Activated T-cell treated with anti-CD3 and anti-CD28 coated beads for 24 hours (primary cell): ENCODE results near the gene RAP1GAP2.

Source experiments
- DNase-seq: peaks from one replicate; pipeline ENCODE4 v3.0.0-alpha.2; 2020; ENCODE audit warnings: low read depth

RAP1GAP2 gene

DNA sequence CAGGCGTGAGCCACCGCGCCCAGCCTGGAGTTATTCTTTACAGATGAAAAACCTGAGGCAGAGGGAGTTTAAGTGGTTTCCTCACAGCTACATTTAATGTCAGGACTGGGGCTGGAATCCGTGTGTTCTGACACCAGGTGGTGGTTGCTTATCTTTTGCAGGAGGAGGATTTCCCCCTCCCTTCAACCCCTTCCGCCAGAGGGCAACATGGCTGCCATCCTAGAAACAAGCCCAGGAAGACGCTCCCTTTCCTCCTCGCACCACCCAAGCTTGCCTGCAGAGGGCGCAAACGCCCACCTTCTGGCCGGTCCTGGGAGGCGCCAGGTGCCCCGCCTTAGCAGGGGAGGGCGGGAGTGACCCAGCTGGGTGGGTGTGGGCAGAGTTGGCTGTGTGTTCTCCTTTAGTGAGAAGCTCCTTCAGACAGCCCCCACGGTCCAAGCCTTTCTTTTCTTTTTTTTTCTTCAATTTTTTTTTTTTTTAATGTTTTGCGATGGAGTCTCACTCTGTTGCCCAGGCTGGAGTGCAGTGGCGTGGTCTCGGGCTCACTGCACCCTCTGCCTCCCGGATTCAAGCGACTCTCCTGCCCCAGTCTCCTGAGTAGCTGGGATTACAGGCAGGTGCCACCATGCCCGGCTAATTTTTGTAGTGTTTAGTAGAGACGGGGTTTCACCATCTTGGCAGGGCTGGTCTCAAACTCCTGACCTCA is 9.9 kb upstream of the RAP1GAP2 start:
- DNase-seq: peak; percentile 88

DNA sequence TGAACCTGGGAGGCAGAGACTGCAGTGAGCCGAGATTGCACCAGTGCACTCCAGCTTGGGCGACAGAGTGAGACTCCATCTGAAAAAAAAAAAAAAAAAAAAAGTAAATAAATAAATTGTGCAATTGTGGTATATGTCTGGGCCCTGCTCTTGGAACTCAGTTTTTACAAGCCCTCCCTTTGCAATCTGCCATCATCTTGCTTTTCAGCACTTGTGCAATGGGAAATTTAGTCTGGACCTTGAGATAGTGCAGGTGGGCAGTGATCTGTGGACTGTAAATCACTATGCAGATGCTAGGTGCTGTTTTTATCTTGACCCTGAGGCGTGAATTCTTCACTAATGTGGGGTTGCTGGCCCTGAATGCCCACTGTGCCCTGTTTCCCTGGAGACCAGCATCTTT is 6.5 kb upstream of the RAP1GAP2 start:
- no peak for DNase-seq

DNA sequence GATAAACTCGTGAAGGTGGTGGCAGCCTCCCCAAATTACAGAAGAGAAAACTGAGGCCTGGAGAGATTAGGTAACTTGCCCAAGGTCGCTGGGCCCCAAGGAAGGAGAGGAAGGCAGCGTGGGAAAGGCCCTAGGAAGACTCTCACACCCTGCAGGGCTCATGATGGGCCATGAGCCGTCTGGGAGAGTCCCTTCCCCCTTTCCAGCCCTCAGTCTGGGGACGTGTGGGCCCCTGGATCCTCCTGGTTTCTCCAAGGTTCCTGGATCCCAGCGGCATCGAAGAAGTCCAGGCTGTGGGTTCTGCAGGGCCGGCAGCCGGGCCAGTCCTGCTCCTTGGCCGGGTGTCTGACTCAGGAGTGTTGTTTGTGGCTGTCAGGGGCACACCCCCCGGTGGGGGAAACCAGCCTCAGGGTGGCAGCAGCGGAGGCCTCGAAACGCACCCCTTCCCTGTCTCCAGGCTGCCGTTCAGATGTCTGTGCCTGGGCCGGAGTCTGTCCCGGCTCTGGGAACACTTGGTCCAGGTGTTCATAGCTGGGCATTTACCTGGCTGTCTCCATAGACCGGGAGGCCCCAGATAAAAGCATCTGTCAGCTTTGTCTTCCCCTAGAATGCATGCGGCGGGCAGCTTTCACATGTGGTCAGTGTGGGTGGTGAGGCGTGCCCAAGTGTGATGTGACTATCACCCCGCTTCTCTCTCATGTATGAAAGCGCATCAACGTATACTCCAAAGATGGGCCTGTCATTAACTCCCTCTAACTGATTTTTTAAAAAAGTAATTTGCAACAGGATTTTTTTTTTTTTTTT is 3.7 kb upstream of the RAP1GAP2 start:
- peak; percentile 53 for DNase-seq

DNA sequence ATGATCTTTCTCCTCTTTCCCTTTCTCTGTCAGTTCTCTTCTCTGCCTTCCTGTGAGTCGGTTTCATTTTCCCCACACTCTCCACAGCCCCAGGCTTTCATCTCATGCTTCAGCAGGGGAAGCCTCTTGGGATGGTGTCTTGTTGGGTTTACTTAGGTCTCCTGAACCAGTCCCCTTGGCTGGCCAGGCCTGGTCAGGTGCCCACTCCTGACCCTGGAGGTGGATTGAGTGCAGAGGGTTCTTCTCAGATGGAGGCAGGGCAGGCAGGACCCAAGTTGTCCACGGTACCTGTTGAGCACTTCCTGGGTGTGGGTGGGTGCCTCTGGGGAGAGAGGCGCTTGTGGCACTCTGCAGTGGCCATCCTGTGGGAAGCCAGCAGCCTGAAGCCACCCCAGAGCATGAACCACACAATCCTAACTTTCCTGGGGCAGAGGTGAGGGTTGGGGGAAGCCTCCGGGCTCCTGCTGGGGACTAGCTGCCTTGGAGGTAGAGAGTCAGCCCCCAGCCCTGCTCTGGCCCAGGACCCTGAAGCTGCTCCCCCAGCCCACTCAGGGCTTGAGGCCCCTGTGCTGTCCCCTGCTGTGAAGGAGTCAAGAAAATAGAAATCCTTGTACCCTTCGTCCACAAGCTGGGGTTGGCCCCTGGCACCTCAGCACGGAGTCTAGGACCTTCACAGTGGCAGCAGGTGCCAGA is 2.0 kb upstream of the RAP1GAP2 start:
- DNase-seq: no peak

DNA sequence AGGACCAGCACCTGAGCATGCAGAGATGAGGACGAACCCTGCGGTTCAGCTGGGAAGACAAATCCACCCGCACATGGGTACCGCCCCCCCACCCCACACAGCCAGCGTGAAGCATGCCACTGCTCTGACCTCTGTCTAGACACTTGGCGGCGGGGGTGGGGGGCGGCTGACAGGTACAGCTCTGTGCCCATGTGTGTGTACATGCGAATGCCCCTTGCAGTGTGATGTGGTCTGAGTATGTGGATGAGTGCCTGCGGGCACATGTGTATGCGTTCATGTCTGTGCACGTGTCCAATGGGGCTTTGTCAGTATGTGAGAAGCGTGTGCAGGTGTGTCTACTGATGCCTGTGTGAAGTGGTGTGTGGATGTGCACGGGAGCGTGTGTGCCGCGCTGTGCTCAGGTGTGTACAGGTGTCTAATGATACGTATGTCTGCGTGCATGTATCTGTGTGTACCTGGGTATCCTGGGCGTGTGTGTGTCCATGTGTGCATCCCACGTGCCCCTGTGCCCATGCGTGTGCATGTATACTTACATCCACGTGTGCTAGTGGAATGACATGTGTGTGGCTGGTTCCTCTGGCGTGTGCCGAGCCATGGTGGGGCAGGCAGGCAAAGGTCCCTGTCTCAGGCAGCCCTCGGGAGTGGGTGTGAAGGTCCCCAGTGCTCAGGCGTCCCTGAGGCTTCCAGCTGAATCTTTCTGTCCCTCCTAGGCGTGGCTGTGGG is 636 bp upstream of the RAP1GAP2 start:
- DNase-seq: no peak

DNA sequence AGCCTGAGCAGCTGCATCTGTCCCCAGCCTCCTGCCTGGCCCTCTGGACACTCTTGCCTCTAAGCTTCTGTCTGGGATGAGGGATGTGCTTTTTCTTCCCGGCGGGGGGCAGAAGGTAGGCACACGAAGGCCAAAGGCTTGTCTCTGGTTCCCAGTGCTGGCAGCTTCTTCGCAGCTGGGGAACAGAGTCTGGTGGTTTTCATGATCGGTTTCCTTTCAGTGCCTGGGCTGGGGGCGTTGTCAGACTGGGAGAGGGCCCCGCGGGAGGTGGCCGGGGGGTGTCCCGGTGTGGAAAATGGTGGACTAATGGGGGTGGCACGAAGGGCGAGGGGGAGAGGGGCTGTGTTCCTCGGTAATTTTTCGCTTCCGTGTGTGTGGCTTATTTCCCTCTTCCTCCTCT is 988 bp downstream of the RAP1GAP2 start:
- DNase-seq: no peak

DNA sequence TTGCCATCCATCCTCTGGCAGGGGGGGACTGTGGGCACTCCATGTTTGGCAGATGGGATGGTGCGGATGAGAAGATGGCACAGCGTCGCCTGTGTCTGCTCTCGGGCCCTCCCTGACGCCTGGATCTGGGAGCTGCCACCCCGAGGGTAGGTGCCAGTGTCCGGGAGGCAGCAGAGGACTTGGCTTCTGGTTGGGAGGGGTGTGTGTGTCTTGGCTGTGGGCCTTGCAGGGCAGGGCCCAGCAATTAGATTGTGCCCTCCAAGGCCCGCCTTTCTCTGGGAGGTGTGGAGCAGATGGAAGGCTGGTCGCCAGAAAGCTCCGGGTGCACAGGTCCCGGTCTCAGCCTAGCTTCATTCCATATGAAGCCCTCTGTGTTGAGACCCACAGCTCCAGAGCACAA is 1.4 kb downstream of the RAP1GAP2 start:
- DNase-seq: no peak

DNA sequence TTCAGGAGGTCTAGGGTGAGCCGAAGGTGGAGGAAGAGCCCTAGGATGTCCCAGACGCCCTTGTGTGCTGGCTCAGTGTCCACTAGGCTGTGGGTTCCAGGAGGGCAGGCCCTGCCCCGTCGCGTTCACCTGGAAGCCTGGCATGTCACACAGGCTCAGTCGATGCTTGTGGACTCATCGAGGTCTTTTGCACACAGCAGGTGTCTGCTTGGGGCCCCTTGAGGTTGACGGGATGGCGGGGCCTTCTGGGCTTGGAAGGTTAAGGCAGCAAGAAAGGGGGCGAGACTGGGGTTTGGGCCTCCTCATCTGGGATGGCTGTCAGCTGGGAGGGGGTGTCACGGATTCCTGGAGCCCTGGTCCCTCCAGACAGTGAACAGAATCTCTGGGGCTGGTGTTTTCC is 1.9 kb downstream of the RAP1GAP2 start:
- no peak for DNase-seq

DNA sequence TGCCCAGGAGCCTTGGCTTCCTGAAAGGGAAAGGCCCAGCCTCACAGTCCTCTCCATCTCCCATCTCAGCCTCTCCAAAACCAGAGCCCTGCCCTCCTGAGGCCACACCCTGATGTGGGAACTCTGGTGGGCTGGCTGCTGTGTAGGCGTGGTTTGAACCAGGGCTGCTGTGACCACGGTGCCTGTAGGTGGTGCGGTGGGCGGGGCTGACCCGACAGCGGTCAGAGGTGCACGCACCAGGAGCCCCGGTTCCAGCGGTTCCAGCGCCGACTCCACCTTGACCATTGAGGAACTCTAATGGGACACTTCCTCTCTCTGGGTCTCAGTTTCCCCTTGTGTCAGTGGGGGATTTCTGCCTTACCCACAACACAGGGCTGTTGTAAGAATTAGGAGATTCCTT is 2.4 kb downstream of the RAP1GAP2 start:
- DNase-seq: no peak

DNA sequence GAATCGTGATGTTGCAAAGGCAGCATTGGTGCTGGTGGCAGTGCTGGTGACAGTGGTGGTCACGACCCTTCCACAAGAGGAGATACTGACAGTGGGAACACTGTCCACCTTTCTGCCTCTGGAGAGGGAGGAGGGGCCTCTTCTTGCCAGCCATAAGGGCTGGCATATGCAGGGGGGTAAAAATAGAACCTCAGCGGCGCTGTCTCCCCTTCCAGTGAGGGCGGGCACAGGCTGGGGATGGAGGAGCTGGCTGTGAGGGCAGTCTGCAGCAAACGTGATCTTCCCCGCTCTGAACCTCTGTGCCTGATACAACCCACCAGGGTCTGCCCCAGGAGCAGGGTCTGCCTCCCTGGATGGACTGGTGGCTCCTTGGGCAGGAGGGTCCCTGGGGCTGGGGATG is 3.4 kb downstream of the RAP1GAP2 start:
- DNase-seq: no peak

DNA sequence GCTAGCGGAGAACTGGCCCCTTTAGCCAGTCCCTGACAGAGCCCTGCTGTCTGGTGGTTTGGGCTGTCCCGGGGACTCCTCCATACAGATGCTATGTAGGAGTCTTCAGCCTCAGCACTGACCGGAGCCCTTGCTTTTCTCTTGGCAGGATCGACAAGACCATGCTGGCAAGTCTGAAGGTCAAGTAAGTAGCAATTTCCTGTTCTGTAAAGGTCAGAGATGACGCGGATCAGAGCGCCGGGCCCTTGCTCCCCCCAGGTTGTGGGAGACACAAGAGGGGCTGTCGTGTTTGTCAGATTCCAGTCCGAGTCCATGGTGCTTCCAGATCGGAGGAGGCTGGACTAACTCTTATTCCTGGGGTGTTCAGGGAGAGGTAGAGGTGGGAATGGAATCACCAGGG is 4.1 kb downstream of the RAP1GAP2 start:
- DNase-seq: no peak

DNA sequence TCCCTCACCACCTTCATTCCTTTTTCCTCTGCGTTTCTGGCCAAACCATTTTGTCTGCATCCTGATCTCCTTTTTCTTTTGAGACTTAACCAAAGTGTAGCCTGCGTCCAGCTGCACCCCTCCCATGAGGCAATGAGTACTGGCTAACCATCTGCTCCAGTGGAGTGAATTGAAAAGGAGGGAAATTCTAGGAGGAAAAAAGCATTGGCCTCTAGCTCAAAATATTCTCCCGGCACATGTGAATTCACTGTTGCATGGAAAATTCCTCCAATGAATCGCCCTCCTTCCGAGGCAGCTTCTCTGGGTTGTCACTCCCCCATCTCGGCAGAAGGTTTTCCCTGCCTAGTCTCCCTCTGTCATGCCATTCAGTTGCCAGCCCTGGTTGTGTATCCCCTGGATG is 5.6 kb downstream of the RAP1GAP2 start:
- DNase-seq: no peak

DNA sequence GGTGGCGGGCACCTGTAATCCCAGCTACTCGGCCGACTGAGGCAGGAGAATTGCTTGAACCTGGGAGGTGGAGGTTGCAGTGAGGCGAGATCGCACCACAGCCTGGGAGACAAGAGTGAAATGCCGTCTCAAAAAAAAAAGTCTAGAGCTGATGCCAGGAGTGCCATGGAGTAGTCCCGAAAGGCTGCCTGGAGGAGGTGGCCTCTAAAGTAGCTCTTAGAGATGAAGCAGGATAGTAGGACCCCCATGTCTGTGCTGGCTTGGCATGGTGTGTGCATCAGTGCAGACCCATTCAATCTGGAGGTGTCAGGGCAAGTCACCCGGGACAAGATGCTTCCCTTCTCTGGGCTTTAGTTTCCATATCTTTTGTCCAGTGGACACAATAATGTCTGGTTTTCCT is 6.3 kb downstream of the RAP1GAP2 start:
- no peak for DNase-seq

DNA sequence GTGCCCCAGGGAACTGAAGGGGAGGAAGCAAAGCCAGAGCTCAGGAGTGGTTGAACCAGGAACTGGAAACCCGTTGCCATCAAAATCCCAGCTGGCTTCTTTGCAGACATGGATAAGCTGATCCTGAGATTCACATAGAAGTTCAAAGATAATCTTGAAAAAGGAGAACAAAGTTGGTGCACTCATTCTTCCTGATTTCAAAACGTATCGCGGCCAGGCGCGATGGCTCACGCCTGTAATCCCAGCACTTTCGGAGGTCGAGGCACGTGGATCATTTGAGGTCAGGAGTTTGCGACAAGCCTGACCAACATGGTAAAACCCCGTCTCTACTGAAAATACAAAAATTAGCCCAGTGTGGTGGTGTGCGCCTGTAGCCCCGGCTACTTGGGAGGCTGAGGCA is 7.1 kb downstream of the RAP1GAP2 start:
- no peak for DNase-seq

DNA sequence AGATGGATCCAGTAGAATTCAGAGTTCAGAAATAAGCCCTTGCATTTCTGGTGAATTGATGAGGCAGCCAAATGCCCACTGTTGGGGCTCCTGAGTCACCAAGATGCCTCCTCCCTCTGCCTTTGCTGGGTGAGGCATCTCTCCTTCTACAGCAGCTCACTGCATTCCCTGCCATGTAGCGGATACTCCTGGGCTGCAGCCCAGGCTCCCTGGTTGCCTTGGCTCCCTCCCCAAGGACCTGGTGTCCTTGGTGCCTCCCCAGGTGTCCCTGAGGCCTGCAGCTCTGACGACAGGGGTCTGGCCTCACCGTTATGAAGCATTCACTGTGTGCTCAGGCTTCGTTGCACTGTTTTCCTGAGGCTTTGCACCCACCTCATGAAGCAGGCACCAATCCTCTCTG is 7.7 kb downstream of the RAP1GAP2 start:
- no peak for DNase-seq

DNA sequence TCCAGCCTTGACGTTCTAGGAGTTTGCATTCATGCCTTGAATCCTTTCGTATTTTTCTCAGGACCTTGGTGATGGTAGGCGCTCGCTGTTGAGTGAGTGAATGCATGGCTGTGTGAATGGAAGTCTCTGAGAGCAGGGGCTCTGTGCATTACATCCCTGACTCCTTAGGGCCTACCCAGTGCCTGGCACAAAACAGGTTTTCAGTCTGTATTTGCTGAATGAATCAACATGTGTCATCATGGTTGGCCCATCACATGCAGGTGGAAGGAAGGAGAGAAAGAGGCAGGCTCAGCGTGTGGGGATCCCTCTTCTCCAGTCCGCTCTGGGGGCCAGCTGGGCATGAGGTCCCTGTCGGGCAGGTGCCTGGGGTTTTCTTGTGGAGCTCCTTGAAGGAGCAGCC is 8.7 kb downstream of the RAP1GAP2 start:
- no peak for DNase-seq

DNA sequence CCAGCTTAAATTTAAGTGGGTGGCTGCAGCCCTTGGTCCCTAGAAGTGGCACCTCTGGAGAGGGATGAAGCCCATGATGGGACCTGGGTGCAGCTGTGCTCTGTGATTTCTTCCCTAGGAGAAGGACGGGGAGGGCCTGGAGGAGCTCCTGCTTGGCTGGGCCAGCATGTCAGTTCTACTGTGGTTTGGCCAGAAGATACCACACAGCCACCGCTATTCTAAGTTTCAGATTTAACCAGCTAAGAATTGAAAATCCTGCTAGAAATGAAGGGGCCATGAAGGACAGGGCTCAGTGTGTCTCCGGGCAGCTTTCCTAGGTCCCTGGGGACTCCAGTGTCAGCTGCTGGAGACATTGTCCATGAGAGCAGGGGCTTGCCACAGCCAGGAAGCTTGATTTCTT is 9.7 kb downstream of the RAP1GAP2 start:
- no peak for DNase-seq

DNA sequence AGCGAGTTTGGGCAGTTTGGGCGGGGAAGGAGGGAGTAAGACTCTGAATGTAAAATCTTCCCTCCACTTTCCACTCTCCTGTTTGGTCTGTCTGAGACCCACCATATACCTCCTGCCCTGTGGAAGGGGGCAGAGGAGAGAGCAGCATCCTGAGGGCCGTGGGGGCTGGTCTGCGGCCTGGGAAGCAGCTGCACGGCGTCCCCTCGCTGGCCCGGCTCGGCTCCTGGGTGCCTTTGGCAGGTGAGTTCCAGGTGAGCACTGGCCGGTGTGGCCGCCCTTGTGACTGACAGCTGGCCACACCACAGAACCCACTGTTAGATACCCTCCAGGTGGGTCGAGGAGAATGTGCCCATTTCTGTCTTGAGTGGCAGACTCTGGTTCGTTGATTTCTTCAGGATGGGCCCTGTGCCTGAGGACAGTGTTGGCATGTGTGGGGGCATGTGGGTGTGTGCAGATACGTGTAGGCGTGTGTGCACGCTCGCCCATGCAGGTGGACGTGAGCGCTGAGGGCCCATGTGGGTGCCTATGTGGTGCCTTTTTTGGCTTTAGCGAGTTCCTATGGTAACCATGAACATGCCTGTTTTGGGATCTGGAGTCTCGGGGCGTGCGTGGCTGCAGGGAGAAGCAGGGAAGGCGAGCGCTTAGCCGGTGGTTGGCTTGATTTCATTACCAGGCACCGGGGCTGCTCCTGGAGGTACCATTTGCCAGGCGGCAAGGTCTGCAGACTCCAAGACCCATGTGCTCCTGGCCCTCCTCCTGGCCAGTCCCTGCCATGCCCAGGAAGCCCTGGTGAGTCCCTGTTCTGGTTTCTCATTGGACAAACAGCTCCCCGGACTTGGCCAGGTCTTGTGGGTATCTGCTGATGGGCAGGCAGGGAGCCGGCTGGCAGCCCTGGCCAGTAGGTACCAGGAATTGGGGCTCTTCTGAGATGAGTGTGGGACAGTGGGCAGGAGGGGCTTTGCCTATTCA is 12.4 kb downstream of the RAP1GAP2 start:
- no peak for DNase-seq

DNA sequence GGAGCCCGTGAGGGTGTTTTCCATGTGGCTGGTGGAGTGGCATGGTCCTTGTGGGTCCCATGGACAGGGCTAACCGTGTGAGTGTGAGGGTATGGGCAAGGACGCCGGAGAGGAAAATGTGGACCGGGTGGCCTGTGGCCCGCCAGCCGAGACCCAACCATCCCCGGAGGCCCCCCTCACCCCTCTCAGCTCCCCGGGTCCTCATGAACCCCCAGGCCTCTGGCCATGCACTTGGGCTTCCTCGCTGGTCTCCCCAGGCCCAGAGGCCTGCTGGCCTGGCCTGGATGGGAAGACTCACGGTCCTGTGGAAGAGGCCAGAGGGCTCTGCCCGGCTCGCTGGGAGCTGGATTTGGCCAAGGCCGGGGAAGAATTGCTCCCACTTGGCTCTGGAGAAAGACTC is 13.1 kb downstream of the RAP1GAP2 start:
- DNase-seq: no peak

DNA sequence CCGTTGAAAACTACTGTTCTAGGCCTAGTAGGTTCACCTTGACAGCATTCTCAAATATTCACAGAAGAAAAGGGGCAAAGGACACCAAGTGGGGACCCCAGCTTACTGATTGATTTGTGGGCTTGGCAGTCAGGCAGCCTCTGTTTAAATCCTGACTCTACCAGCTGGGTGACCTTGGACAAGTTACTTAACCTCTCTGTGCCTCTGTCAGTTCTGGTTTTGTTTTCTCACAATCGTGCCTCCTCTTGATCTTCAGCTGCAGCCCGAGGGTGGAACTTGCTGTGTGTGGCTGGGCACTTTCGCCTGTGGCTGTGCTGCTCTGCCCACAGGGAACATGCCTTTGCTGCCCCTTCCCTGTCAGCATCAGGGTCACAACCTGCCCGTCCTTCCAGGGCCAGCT is 17.8 kb downstream of the RAP1GAP2 start:
- no peak for DNase-seq
